22Rv1 (cell line): ENCODE data around the gene NR1D1.

Experiments
- H3K27ac ChIP-seq: fragments of 450-650 bp; 2 replicates; pipeline ENCODE4 v1.5.1; 2017
- CTCF ChIP-seq: fragments of 450-650 bp; IDR thresholded peaks from 2 replicates; pipeline ENCODE4 v1.5.1; 2017; ENCODE audit warnings: mild to moderate bottlenecking
- ZFX ChIP-seq: fragments of 450-650 bp; IDR thresholded peaks from 2 replicates; pipeline ENCODE4 v1.6.1; 2017; ENCODE audit warnings: antibody characterized with exemption, borderline replicate concordance

Gene NR1D1

GRCh38 chr17:40103071-40103661 lies 2.8 kb upstream of the NR1D1 start:
- H3K27ac ChIP-seq = no peak overlapping the region
- TF ChIP-seq ZFX = no peak
- no peak for TF ChIP-seq CTCF

GRCh38 chr17:40101367-40102210 lies 1.2 kb upstream of the NR1D1 start:
- H3K27ac ChIP-seq = 0 out of 2 replicates have a peak overlapping the region, but pooled peaks have one; percentile 64
- TF ChIP-seq ZFX = no peak
- TF ChIP-seq CTCF = no peak

GRCh38 chr17:40100669-40101366 lies 429 bp upstream of the NR1D1 start:
- no peak for TF ChIP-seq CTCF
- no peak for TF ChIP-seq ZFX

GRCh38 chr17:40099619-40100418 lies 570 bp downstream of the NR1D1 start:
- peak overlapping the region; percentile 64 for H3K27ac ChIP-seq
- TF ChIP-seq CTCF (no peak), ZFX (no peak)

More at GRCh38 chr17:40100669-40101366, 429 bp upstream of the NR1D1 start:
- H3K27ac ChIP-seq = peak overlapping the region; percentile 64

GRCh38 chr17:40098846-40099618 lies 1.4 kb downstream of the NR1D1 start:
- H3K27ac ChIP-seq = peak overlapping the region; percentile 35
- TF ChIP-seq CTCF (no peak), ZFX (no peak)
